ENCODE data around the gene HEXIM1.
"Not testable (repeated sequence)": the region's sequence is repeated elsewhere in the genome, so short reads cannot be mapped to it uniquely, and the experiment has no call there.

The HEXIM1 gene

DNA sequence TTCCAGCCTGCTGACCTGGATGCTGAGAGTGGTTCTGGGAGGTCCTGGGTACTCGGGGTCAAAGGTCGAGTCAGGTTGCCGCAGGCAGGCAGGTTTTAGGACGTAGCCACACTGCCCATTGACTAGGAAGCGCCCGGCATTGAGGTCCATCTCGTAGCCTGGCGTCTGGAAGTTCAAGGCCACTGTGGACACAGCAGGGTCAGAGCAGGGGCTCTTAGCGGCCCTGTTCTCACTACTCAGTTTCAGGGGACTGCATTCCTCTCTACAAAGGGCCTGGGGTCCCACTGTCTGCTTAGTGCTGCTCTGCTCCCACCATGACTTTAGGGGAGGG lies 34.9 kb upstream of the HEXIM1 start:
- DNase-seq (ENCODE audit: low spot score) = no peak

DNA sequence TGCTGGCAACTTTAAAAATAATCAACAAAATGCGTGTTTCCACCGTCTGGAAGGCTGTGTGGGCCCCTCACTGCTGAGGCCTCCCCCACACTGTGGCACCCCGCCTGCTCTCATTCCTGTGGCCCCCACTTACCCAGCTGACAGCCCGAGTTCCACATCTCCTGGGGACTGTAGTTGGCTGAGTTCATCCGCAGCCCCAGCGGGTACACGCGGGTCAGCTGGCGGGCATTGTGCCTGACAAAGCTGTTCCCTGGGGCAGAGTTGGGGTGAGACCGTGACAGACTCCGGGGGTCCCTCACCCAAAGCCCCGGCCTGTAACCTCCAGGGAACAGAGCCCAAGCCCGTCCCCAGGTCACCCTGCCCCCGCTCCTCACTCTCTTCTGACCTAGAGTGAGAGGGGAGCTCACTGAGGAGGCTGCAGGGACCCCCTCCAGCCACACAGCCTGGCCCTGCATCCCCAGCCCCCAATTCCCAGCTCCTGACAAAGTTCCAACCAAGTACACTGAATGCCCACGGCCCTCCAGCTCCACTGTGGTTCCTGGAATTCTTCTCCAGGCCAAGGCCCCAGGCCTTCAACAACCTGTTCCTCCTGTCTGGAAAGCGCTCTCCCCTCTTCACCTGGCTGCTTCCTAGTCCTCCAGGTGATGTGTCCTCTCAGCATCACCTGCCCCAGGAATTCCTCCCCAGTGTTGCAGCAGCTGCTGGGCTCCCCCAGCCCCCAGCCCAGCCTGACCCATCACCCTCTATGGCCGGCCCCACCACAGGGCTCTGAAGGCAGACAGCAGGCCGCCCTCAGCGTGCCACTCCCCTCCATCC lies 34.0 kb upstream of the HEXIM1 start:
- no peak for DNase-seq (ENCODE audit: low spot score)

DNA sequence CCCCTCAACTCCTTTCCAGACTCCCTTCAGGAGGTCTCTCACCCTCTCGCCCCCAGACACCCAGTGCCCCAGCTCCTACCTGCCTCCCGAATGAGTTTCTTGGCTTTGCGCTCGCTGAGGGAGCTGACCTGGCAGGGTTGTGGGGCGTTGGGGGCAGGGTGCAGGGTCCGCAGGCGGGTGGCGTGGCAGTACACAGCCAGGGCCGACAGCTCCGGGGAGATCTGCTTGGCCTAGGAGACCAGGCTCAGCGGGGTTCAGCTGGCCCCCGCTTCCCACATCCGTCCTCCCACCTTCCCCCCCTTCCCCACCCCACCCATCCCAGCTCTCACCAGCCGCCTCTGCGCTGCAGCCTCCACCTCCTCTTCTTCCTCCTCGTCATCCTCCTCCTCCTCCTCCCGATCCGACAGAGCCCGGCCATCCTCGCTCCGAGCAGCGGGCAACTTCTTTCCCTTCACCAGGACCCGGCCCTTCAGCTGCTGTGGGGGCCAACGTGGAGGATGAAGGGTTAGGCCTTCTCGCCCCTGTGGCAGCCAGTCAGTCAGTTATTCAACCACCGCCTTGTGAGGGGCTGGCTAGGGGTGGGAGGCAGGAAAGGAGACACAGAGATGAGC lies 33.2 kb upstream of the HEXIM1 start:
- DNase-seq (ENCODE audit: low spot score) = no peak

DNA sequence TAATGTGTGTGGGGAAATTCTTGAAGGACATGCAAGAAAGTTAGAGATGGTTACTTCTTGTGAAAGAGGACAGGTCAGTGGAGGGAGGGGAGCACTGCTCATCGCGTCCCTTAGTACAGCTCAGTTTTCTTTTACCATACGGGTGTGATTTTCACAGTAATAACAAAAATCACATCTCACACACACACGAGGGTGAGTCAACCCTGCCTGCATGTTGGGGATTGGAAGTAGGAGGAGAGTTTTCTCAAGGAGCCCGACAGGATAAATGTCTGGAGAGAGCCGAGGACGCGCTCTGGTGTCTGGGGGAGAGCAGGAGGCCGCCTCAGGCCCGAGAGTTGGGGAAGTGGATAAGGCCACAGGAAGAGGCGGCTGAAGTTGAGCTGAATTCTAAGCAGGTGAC lies 32.4 kb upstream of the HEXIM1 start:
- DNase-seq (ENCODE audit: low spot score) = no peak

DNA sequence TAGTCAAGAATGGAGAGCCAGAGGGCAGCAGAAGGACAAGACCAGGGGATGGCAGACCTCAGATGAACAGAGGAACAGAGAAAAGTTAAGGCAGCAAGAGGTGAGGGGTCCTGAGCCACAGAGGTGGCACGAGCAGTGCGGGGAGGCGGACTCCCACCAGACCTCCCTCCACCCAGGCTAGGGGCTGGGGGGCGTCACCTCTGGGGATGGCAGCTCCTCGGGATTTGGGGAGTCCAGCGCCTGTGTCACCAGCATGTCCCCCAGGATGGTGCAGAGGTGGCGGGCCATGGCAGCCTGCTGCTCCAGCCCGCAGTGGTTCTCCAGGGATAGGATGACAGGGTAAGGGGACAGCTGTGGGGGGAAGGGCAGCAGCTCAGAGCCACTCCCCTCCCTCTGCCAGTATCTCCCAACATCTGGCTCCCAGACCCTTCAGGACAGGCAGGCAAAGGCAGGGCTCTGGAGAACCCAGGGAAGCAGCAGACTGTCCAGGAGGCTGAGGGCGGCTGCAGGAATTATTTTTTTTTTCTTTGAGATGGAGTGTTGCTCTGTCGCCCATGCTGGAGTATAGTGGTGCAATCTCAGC lies 31.8 kb upstream of the HEXIM1 start:
- no peak for DNase-seq (ENCODE audit: low spot score)

DNA sequence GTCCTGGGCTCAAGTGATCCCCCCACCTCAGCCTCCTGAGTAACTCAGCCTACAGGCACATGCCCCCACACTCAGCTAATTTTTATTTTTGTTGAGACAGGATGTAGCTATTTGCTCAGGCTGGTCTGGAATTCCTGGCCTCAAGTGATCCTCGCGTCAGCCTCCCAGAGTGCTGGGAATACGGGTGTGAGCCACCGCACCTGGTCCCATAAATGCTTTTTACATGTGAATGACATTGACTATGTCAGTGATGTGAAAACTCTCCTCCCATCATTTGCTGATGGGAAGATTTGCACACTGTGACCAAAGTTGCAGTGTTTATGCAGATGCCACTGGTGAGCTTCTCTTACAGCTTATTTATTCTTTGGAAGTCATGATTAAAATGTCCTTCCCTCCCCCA lies 30.9 kb upstream of the HEXIM1 start:
- no peak for DNase-seq (ENCODE audit: low spot score)

DNA sequence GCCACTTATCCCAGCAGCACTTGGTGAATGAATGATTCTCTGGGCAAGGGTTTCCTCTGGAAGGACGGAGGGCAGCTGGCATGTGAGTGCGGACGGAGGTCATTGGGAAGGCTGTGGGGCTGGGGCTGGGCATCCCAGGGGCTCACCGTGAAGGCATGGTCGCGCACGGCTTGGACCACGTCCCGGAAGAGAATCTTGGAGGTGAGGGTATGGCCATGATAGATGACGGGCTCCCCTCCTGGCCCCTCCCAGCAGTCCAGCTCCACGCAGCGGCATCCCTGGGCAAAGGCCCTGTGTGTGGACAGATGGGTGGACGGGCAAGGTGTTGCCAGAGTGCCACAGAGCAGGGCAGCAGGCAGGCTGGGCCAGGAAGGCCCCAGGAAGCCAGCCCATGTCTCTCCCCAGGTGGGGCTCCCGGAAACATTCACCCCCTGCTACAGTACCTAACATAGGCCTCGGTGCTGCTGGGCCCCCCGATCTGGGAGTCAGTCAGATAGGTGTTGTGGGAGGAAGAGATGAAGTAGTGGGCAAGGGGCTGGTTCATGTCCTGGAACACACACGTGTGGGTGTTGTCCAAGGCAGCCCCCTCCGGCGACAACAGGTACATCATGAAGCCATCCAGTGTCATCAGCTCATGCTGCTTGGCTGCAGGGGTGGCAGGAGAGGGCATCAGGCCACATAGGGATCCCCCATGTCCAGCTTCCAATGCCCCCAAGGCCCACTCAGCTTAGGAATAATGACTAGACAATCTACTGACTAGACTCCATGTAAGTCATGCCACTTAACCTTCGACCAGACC lies 30.2 kb upstream of the HEXIM1 start:
- DNase-seq (ENCODE audit: low spot score) = no peak

DNA sequence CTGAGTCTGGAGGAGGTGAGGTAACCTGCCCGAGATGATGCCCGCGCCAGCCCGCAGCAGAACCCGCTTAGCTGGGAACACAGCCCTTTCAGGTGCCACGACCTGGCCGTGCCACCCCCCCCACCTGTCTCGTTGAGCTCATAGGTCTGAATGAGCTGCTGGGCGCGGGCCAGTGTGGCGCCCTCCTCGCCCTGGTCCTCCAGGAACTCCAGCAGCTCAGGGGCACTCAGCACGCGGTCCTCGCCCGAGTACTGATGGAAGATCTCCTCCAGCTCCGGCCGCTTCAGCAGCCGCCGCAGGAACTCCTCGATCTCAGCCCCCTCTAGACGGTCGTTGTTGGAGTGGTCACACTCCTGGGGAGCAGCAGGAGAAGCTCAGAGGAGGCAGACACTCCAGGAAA lies 29.6 kb upstream of the HEXIM1 start:
- no peak for DNase-seq (ENCODE audit: low spot score)

DNA sequence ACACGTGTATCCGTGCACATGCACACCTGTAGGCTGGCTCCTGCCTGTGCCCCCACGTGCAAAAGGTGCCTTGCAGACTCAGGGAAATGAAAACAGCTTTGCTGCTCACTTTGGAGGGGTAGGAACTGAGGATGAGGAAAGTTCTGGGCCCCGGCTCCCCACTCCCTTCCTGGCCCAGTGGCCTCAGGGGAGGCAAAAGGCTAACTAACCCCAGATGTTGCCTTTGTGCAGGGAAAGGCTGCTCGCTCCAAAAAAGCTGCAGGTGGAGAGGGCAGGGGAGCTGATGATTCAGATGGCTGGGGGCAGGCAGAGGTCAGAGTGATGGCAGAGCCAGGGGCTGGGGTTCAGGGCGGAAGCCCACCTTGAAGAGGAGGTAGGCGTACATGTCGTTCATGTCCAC lies 28.3 kb upstream of the HEXIM1 start:
- DNase-seq (ENCODE audit: low spot score) = no peak

DNA sequence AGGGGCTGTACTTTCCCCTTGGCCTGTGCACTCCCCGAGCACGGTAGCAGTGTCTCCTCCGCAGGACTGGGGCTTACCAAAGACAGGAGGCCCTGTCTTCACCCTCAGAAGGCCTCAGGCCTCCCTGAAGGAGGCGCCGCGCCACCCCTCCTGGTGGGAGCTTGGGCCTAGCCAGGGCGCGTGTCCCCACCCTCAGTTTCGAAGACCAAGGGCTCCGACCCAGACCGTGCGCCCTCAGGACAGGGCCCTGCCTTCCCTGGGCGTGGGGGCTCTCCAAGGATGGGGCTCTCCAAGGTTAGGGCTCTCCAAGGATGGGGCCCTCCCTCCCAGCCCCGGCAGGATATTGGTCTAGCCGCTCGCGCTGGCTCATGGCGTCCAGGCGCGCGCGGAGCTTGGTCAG lies 27.7 kb upstream of the HEXIM1 start:
- DNase-seq (ENCODE audit: low spot score) = no peak

DNA sequence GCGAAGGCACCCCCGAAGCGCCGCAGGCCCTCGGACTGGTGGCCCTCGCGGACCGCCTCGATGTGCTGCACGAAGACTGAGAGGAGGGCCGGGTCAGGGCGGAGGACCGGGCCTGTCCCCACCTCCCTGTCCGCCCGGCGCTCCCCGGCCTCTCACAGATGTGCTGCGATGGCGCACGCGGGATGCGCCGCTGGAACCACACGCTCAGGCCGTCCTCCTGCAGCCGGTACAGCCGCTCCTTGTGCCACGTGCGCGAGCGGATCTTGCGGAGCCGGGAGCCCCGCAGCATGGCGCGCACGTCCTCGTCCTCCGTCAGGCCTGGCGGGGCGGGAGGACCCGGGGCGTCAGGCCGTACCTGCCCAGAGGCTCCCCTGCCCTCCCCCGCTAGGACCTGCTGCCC lies 27.2 kb upstream of the HEXIM1 start:
- no peak for DNase-seq (ENCODE audit: low spot score)

DNA sequence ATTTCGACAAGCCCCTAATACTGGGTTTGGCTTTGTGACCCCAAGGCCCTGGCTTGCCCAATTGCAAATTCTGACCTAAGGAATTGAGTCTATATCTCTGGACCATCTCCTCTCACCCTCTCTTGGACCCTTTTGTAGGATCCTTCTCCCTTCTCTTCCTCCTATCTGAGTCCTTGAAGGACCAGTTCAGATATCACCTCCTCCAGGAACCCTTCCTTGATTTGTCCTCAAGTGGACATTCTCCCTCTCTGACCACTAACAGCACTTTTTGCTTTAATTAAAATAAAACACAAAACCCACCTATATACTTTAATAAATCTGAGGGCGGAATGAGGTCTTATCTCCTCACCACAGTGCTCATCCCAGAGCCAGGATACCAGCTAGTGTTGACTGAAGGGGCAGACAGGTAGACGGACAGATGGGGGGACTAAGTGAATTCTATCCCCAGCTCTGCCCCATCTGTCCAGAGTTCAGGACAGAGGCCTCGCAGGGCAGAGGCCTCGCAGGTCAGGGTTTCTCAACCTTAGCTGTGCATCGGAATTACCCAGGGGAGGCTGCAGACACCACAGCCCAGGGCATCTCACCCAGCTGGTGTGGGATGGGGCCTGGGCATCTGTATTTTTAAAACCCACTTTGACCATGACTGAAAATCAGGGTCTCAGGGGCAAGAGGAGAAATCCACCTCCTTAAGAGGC lies 25.1 kb upstream of the HEXIM1 start:
- DNase-seq (ENCODE audit: low spot score) = no peak

DNA sequence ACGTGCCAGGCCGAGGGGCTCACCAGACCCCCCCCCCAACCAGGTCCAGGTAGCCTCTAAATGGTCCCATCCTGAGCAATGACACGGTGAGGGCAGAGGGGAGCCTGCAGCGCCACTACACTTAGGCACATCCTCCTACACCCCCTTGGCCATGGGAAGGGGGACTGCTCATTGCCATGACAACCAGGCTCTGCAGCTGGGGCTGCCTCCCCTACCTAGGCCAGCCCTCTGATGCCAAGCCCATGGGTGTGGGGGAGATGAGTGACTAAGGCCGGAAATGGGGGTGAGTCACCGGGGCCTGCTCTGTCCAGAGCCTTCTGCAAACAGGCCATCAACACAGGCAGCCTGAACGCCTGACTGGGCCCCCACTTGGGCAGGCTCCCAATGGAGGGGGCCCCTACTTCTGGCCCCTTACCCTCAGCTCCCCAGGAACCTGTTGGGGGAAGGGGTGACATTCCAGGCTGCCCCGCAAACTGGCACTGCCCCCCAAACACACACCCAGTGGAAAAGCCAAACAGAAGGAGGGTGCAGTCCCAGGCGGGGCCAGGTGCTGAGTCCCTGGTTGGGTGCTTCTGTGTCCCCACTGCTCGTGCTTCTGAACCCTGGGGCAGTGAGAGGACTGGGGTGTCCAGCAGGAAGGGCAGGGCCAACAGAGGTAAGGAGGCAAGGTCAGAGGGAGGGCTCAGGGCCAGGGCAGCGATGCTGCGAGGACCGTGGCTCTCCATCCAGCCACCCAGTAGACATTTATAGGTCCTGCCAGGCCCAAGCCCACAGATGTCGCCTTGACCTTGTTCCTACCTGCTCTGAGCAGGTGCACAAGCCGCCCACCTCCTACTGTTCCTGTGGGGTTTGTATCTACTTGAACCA lies 24.1 kb upstream of the HEXIM1 start:
- peak; percentile 79 for DNase-seq (ENCODE audit: low spot score)

DNA sequence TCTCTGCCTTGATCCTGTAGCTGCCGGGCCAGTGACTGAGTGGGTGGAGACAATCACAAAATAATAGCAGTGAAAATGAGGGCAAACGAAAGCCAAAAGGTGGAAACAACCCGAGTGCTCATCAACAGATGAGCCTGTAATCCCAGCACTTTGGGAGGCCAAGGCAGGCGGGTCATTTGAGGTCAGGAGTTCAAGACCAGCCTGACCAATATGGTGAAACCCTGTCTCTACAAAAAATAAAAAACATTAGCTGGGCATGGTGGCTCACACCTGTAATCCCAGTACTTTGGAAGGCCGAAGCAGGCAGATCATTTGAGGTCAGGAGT lies 23.5 kb upstream of the HEXIM1 start:
- not testable (repeated sequence) for DNase-seq (ENCODE audit: low spot score)

DNA sequence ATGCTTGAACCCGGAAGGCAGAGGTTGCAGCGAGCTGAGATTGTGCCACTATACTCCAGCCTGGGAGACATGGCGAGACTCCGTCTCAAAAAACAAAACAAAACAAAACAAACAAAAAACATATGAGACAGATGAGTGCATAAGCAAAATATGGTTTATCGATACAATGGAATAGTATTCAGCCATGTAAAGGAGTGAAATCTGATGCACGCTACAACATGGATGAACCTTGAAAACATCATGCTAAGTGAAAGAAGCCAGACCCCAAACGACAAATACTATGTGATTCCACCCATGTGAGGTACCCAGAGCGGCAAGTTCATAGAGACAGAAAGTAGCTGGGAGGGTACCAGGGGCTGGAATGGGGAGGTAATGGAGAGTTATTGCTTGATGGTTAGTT lies 22.8 kb upstream of the HEXIM1 start:
- no peak for DNase-seq (ENCODE audit: low spot score)

DNA sequence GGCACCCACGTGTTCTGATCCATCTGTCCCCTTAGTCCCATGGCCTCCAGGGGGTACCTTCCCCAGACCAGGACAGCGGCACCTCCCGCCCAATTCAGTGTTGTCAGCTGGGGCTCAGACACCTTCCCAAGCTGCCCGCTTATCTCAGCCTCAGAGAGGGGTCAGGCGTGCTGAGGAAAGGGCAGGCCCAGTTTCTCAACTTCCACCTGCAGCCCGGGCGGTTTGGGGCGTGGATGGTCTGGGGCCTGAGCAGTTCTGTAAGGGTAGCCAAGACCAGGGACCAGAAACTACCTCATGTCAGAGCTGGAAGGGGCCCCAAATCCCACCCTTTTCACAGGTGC lies 21.1 kb upstream of the HEXIM1 start:
- DNase-seq (ENCODE audit: low spot score) = no peak

DNA sequence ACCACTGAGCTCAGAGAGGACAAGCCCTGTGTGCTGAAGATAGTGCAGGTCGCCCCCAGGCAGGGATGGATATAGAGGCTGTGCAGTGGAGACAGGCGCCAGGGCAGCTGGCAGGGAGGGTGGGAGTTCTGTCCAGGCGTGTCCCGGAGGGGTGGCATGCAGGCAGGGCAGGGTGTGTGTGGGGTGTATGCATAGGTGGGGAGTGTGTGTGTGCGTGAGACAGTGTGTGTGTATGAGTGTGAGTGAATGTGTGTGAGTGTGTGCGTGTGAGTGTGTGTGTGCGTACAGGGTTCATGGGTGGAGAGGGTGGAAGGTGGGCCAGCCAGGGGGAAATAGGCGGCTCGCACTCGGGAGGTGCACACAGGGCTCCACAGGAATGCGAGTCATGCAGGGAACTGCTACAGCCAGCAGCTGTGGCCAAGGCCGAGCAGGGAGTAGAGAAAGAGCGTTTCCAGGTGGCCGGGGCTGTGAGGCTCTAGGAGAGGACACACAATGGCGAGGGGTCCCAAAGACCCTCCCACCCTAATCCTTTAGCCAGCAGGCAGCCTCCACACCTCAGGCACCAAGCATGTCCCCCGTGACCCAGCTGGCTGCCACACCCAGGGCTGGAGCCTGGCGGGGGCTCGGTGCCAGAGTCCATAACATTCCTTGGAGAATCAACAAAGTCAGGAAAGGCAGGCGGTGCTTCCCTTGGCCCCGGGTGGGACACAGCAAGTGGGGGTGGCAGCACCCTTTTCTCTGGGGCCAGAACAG lies 20.6 kb upstream of the HEXIM1 start:
- no peak for DNase-seq (ENCODE audit: low spot score)

DNA sequence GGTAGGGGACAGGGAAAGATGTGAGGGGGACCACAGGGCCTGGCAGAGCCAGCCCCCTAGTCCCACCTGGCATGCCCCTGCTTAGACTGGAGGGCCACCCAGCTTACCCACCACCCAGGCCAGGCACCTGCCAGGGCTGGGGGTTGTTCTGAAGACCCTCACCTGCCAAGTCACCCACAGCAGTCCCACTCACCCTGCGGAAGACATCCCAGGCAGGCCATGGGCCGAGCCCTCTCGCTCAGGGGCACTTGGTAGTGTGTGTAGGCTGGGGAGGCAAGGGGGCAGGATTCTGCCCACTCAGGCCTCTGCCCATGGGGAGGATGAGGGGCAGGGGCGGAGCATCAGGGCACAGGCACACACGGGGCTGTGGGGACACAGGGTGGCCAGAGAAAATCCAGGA lies 19.9 kb upstream of the HEXIM1 start:
- no peak for DNase-seq (ENCODE audit: low spot score)

DNA sequence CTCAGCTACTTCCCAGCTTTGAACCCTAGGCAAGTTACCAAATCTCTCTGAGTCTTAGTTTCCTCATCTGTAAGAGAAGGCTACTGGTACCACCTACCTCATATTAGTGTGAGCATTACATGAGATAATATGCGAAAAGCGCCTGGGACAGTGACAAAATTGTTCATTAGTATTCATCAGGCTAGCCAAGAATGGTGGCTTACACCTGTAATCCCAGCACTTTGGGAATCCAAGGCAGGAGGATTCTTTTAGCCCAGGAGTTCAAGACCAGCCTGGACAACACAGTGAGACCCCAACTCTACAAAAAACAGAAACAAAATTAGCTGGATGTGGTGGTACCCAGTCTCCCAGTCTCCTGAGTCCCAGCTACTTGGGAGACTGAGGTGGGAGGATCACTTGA lies 19.3 kb upstream of the HEXIM1 start:
- DNase-seq (ENCODE audit: low spot score) = no peak

DNA sequence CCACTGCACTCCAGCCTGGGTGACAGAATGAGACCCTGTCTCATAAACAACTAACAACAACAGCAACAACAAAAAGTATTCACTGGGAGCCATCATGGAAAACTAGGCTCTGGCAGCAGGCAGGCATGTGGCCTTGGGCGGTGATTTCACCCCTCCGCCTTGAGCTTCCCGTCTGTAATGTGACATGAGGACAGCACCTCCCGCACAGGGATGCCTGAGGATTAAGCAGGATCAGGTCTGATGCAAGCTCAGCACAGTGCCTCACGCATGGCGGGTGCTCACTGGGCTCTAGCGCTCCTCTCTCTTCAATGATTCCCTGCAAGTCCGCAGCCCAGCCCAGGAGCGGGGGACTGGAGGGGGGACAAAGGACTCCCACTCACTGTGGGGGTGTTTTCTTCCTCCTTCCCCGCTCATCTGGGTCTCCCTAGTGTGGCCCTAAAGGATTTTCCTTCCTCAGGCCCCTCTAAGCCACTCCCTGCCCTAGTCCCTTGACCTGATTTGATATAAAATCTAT lies 18.8 kb upstream of the HEXIM1 start:
- no peak for DNase-seq (ENCODE audit: low spot score)

Data from COLO829 (cell line).